GM12878 (cell line): ENCODE data around the gene COL25A1. TPM values are rescaled to one million over a fixed set of nuclear protein-coding genes. Genes with fewer than 3 reads are reported as not detected.

Experiments used
- ATAC-seq: fragments of 200-7000 bp; cut with Tn5 transposase; 3 replicates; pipeline ENCODE4 v1.9.1; 2020; ENCODE audit warnings: mild to moderate bottlenecking, moderate library complexity
- BruUV-seq: library from RNA; stranded (reverse); fragments of 400-500 nt; replicated peaks from 2 replicates; lab custom pipeline; 2021; lab: Mats Ljungman, UMichigan
- CTCF ChIA-PET: fragments of 300-600 bp; sonication (Branson Sonifier 250); formaldehyde crosslinking; extraction: SDS; loops from one replicate; lab custom pipeline; 2021; ENCODE audit warnings: inconsistent platforms; lab: Yijun Ruan, JAX
- POLR2A ChIA-PET: fragments of 350-600 bp; formaldehyde crosslinking; extraction: SDS; loops from one replicate; lab custom pipeline; 2021; ENCODE audit warnings: inconsistent platforms; lab: Charles Lee
- RAD21 ChIA-PET: fragments of 300-600 bp; sonication (Branson Sonifier 250); formaldehyde crosslinking; loops from one replicate; lab custom pipeline; 2023; ENCODE audit warnings: antibody characterized with exemption; ENCODE audit not compliant: unreplicated experiment; lab: Charles Lee
- SMC1A ChIA-PET: fragments of 300-600 bp; sonication (Branson Sonifier 250); formaldehyde crosslinking; loops from one replicate; lab custom pipeline; 2023; ENCODE audit not compliant: unreplicated experiment, uncharacterized antibody; lab: Charles Lee
- DNase-seq: peaks from one replicate; pipeline ENCODE4 v3.0.0-alpha.2; 2011; ENCODE audit warnings: low read depth, low spot score
- FAIRE-seq: peaks from 3 replicates; lab custom pipeline; 2011; peaks lifted over from hg19 to GRCh38; lab: Jason Lieb, UNC
- H2AFZ ChIP-seq: 2 replicates; pipeline ENCODE4 v1.6.0; 2011; ENCODE audit warnings: low read depth, low read length, control low read depth; ENCODE audit not compliant: control insufficient read depth
- H3K27ac ChIP-seq: 2 replicates; pipeline ENCODE4 v1.5.1; 2011; ENCODE audit warnings: control low read depth; ENCODE audit not compliant: control insufficient read depth, insufficient read depth
- H3K27me3 ChIP-seq, 2 experiments: replicated peaks in 1 of 2; 2 replicates each; pipeline versions ENCODE4 v1.6.0 to v1.6.1; 2011; ENCODE audit warnings: low read length in 1 of 2; ENCODE audit not compliant: control insufficient read depth in 2 of 2, insufficient read depth in 2 of 2
- H3K36me3 ChIP-seq, 2 experiments: 2 replicates each; pipeline ENCODE4 v1.5.1; 2011; ENCODE audit warnings: low read length in 1 of 2; ENCODE audit not compliant: control insufficient read depth in 2 of 2, insufficient read depth in 2 of 2
- H3K4me1 ChIP-seq: 2 replicates; pipeline ENCODE4 v1.6.1; 2011; ENCODE audit warnings: mild to moderate bottlenecking, low read length, moderate library complexity, mixed read lengths; ENCODE audit not compliant: control insufficient read depth, insufficient read depth
- H3K4me2 ChIP-seq: 2 replicates; pipeline ENCODE4 v1.6.0; 2011; ENCODE audit warnings: control low read depth; ENCODE audit not compliant: control insufficient read depth, insufficient read depth
- H3K4me3 ChIP-seq: fragments of 200-600 bp; sonication (generic); 2 replicates; pipeline ENCODE4 v1.5.1; 2016
- H3K79me2 ChIP-seq: 2 replicates; pipeline ENCODE4 v1.6.0; 2011; ENCODE audit warnings: low read length; ENCODE audit not compliant: control insufficient read depth, insufficient read depth
- H3K9ac ChIP-seq: 2 replicates; pipeline ENCODE4 v1.8.0; 2011; ENCODE audit warnings: low read length, control low read depth, mixed read lengths; ENCODE audit not compliant: control insufficient read depth, insufficient read depth
- H3K9me3 ChIP-seq: replicated peaks from 3 replicates; pipeline ENCODE4 v1.5.1; 2011; ENCODE audit warnings: mild to moderate bottlenecking, low read length; ENCODE audit not compliant: control insufficient read depth, insufficient read depth
- H4K20me1 ChIP-seq: 2 replicates; pipeline ENCODE4 v1.6.0; 2011; ENCODE audit not compliant: control insufficient read depth, insufficient read depth
- ATF7 ChIP-seq: fragments of 450-650 bp; IDR thresholded peaks from 2 replicates; pipeline ENCODE4 v1.6.1; 2016; ENCODE audit warnings: low read depth, mild to moderate bottlenecking
- FOXK2 ChIP-seq: fragments of 450-650 bp; IDR thresholded peaks from 2 replicates; pipeline ENCODE4 v1.6.1; 2017; ENCODE audit warnings: mild to moderate bottlenecking, moderate library complexity
- MAX ChIP-seq: IDR thresholded peaks from 2 replicates; pipeline ENCODE4 v1.6.1; 2012; ENCODE audit warnings: low read depth, low read length, improper control_type of control experiment
- POLR2A ChIP-seq: IDR thresholded peaks from 2 replicates; pipeline ENCODE4 v1.6.1; 2011; ENCODE audit warnings: low read depth, mild to moderate bottlenecking, low read length
- POLR2AphosphoS5 ChIP-seq: IDR thresholded peaks from 2 replicates; pipeline ENCODE4 v1.6.1; 2011; ENCODE audit warnings: mild to moderate bottlenecking, low read length, inconsistent platforms
- REST ChIP-seq: IDR thresholded peaks from 2 replicates; pipeline ENCODE4 v1.6.1; 2012; ENCODE audit warnings: mild to moderate bottlenecking, low read depth, low read length
- RFX5 ChIP-seq: IDR thresholded peaks from 2 replicates; pipeline ENCODE4 v1.6.1; 2011; ENCODE audit warnings: low read depth, low read length, improper control_type of control experiment
- STAT3 ChIP-seq: IDR thresholded peaks from 2 replicates; pipeline ENCODE4 v1.6.1; 2011; ENCODE audit warnings: low read depth, low read length, improper control_type of control experiment
- SUZ12 ChIP-seq: fragments of 200-600 bp; sonication (generic); IDR thresholded peaks from one replicate; pipeline ENCODE4 v1.6.1; 2018; ENCODE audit warnings: antibody characterized with exemption, mild to moderate bottlenecking; ENCODE audit not compliant: unreplicated experiment
- WGBS: methylation state at CpG from one replicate; pipeline ENCODE4 v1.1.6; 2016; ENCODE audit warnings: low lambda C conversion rate; ENCODE audit not compliant: insufficient replicate concordance, insufficient coverage; ENCODE audit errors: missing lambda C conversion rate; 5-methylcytosine and 5-hydroxymethylcytosine counted together
- in situ Hi-C: fragments of 300-500 bp; cut with MboI; formaldehyde crosslinking; loops from 9 replicates; pipeline ENCODE4 v1.14.3; 2018; ENCODE audit warnings: mixed read lengths
- intact Hi-C: fragments of 100-400 bp; cut with micrococcal nuclease; formaldehyde crosslinking; loops from one replicate; pipeline ENCODE4 v1.14.2; 2022; ENCODE audit not compliant: unreplicated experiment
- polyA plus RNA-seq, 11 experiments: library from polyadenylated mRNA; depleted of rRNA in 4 of 11; unstranded in 6 of 11; stranded (reverse) in 5 of 11; fragments of >200 nt; fragmentation: Nextera tagmentation in 4 of 11; fragmentation: Illumina TruSeq in 1 of 11; extraction: Ambion mirVana in 4 of 11; extraction: Trizol in 1 of 11; gene quantifications; 1 replicate in 1 of 11; 2 replicates in 10 of 11; pipeline versions ENCODE4 v1.2.1 to v1.2.3, GENCODE V29; 2011 to 2016; ENCODE audit warnings: inconsistent platforms in 2 of 11, missing spikeins in 2 of 11, low read depth in 1 of 11
- total RNA-seq, 4 experiments: library from RNA; depleted of rRNA in 3 of 4; stranded (reverse); fragments of >200 nt in 3 of 4; fragmentation: Illumina TruSeq in 1 of 4; extraction: Trizol in 1 of 4; gene quantifications; 2 replicates each; pipeline versions ENCODE4 v1.2.1 to v1.2.3, GENCODE V29; 2013 to 2021

Gene COL25A1
- total and polyA plus RNA-seq, 10 of the 15 experiments (the other 5 are each of a cell fraction or from before 2014, with no cell fraction given), result 0.01 to 0.26 (median 0.12) TPM; not detected in 6

GRCh38 chr4:109155682-109156283 lies 146.7 kb downstream of the COL25A1 start (continued):
- TF ChIP-seq REST, result no peak
- no peak for TF ChIP-seq POLR2A
- TF ChIP-seq, all 136 proteins: peak for 0

GRCh38 chr4:109155084-109155483 lies 147.4 kb downstream of the COL25A1 start:
- ATAC-seq, result no peak
- RAD21 ChIA-PET, result interaction anchor here (3.5 kb wide), 1 partner anchor 139 kb away, joined by 12 read pairs; no protein-coding TSS in a partner anchor
- Histone ChIP-seq H3K36me3 (no peaks in the 10 kb centered on the region), H3K4me1 (no peaks in the 10 kb centered on the region), H3K4me3 (no peak overlapping the region), H2AFZ (no peak overlapping the region), H3K27ac (no peak overlapping the region), H3K4me2 (no peak overlapping the region), H3K9ac (no peak overlapping the region), H3K27me3 (no peaks in the 10 kb centered on the region; a peak in 1 of 4 replicates), H3K9me3 (no peaks in the 10 kb centered on the region), H3K79me2 (no peaks in the 10 kb centered on the region), H4K20me1 (no peaks in the 10 kb centered on the region)
- 44% methylated on average over 2 of the region's 2 CpGs for WGBS
- DNase-seq, result no peak
- in situ Hi-C loops, result no loop called here
- CTCF ChIA-PET, result interaction anchor here (1.6 kb wide), 2 partner anchors 10 to 138 kb away, joined by 4 to 6 read pairs; no protein-coding TSS in a partner anchor
- BruUV-seq, result no TSS peak
- no peak for FAIRE-seq
- TF ChIP-seq STAT3, result no peak
- TF ChIP-seq FOXK2, result no peak
- TF ChIP-seq MAX, result no peak
- TF ChIP-seq ATF7, result no peak
- TF ChIP-seq RFX5, result no peak
- TF ChIP-seq POLR2AphosphoS5, result no peak
- TF ChIP-seq SUZ12, result no peak
- intact Hi-C loops, result no loop called here
- POLR2A ChIA-PET, result no interaction called here
- SMC1A ChIA-PET, result interaction anchor here (1.2 to 2.8 kb wide), 7 partner anchors 10 to 139 kb away, joined by 3 to 14 read pairs (median 4); no protein-coding TSS in a partner anchor
